GM21619 (cell line): ENCODE data around the gene CD19.
"Not testable (repeated sequence)": the region's sequence is repeated elsewhere in the genome, so short reads cannot be mapped to it uniquely, and the experiment has no call there.

Experiments used
- ATAC-seq: cut with Tn5 transposase; IDR thresholded peaks from one replicate; pipeline ENCODE4 v1.9.1; 2021; ENCODE audit not compliant: unreplicated experiment

CD19 gene

DNA sequence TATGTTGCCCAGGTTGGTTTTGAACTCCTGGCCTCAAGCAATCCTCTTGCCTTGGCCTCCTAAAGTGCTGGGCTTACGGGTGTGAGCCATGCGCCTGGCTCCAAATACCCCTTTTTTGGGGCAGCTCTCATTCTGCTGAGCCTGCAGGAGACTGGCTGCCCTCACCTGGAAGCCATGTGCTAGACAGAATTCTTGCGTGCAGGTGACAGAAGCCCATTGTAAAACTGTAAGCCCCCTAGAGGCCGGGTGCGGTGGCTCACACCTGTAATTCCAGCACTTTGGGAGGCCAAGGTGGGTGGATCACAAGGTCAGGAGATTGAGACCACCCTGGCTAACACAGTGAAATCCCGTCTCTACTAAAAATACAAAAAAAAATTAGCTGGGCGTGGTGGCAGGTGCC lies 48.6 kb downstream of the CD19 start:
- ATAC-seq, result not testable (repeated sequence)

DNA sequence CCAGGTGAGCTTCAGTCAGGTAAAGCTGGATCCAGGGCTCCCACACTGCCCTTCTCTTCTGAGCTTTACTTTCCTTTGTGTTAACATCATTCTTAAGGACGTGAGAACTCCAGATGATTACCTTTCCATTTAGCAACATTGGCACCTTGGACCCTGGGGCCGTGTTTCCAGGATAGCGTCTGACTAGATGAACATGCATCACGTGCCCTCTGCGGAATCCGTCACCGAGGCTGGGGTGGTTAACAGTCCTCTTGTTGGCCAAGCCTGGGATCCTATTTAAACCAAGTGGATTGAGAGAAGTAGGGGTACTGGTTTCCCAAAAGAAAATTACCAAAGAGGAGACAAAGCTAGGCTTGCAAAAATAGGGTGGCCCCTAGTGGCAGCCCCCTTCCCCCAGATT lies 49.2 kb downstream of the CD19 start:
- ATAC-seq, result no peak

DNA sequence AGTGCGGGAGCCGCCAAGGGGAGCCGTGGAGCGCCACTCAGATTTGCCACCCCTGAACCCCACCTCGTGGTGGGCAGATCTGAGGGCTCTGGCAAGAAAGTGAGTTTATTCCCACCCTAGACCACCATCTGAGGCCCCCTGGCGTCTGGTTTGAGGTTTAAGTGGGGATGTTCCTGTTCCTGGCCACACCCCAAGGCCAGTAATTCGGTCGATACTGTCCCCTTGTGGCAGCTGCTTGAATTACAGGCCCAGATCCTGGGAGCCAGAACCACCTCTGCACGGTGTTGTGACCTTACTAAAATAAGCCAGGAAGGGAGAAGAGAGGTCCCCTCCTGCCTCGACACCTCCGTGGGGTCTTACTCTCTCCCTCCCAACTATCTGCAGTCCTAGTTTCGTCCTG lies 49.7 kb downstream of the CD19 start:
- ATAC-seq, result no peak

DNA sequence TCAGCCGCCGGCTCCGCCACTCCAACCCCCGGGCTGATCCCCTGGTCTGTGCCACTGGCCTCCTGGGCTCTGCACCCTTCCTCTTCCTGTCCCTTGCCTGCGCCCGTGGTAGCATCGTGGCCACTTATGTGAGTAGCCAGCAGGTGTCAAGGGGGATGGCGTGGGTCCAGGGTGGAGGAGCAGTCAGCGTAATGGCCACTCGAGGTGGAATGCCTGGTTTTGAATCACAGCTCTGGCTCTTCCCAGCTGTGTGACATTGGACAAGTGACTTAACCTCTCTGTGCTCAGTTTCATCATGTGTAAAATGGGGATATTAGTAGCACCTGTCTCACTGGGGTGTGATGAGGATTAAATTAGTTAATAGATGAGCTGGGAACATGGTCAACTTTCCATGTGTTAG lies 50.6 kb downstream of the CD19 start:
- no peak for ATAC-seq

DNA sequence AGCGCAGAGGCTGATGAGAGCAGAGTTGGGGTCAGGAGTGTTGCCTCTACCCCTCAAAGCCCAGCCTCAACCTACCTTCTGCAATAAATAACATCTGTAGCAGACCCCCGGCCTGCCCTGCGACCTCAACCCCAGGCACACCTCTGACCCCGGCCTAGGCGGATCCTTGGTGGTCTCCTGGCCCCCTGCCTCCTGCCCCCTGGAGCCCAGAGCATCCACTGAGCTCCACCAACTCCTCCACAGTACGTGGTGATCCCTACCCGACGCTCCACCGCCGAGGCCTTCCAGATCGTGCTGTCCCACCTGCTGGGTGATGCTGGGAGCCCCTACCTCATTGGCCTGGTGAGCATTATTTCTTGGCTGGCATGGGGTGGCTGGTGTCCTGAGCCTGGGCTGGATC lies 51.2 kb downstream of the CD19 start:
- ATAC-seq, result no peak

DNA sequence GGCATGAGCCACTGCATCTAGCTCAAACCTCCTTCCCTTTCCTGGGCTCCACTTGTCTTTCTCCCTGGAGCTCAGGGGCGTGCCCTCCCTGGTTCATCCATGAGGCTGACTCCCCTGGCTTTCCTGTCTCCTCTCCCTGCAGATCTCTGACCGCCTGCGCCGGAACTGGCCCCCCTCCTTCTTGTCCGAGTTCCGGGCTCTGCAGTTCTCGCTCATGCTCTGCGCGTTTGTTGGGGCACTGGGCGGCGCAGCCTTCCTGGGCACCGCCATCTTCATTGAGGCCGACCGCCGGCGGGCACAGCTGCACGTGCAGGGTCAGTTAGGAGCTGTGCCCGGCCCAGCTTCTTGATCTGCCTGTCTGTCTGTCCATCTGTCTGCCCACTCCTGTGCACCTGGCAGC lies 51.9 kb downstream of the CD19 start:
- no peak for ATAC-seq

DNA sequence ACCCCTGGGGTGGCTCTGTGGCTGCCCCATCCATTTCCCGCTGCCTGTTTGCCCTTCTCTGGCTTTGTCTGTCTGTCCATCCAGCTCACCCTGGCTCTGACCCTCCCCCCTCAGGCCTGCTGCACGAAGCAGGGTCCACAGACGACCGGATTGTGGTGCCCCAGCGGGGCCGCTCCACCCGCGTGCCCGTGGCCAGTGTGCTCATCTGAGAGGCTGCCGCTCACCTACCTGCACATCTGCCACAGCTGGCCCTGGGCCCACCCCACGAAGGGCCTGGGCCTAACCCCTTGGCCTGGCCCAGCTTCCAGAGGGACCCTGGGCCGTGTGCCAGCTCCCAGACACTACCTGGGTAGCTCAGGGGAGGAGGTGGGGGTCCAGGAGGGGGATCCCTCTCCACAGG lies 52.3 kb downstream of the CD19 start:
- ATAC-seq, result no peak

DNA sequence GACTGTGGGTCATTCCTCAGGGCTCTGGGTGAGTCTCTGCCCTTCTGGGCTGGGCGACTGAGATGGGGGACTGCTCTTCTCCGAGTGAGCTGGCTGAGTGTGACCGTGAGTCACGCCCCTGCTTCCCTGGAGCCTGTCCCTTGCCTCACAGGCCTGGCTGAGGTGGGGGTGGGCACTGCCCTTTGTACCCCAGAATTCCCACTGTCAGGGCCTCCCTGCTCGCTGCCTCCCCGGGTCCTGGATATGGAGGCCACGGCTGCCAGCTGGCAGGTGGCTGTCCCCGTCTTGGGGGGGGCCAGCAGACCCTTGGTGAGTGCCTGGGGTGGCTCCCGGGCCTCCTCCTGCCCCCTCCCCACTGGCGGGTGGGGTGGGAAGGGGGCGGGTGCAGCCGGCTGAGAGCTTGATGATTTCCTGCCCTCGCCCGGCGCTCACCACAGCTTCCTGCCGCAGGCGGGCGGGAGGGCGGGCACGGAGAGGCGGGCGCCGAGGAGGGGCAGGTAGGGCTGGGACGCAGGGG lies 52.9 kb downstream of the CD19 start, which contains the start of gene LAT:
TSS of gene LAT (plus strand) at position 434 of the 517 bp plus-strand sequence. CDS start 366 bp downstream, outside the sequence.
- no peak for ATAC-seq

DNA sequence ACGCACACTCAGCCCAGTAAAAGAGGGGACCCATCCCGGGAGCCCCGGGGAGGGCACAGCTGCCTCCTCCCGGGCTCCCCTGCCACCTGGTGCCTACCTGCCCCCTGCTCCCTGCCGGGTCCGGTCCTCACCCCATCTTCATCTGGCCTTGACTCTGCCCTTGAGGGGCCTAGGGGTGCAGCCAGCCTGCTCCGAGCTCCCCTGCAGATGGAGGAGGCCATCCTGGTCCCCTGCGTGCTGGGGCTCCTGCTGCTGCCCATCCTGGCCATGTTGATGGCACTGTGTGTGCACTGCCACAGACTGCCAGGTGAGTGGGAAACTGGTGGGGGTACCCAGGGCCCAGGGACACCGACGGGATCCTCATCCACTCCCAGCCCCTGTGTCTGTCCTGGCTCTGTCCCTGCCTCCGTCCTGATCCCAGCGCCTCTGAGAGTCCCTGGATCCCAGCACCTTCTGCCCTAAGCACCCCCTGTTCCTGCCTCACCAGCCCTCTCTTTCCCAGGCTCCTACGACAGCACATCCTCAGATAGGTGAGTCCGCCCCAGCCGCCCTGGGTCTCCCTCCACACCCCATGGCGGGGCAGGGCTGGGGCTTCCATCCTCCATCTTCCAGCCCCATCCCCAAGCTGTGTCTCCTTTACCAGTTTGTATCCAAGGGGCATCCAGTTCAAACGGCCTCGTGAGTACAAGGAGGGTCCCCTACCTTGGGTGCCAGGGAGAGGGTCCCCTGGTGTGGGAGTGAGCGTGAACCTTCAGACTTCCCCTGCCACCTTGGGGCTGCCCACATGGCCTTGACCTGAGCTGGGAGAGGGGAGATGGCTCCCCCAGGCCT lies 53.7 kb downstream of the CD19 start:
- ATAC-seq, result no peak

DNA sequence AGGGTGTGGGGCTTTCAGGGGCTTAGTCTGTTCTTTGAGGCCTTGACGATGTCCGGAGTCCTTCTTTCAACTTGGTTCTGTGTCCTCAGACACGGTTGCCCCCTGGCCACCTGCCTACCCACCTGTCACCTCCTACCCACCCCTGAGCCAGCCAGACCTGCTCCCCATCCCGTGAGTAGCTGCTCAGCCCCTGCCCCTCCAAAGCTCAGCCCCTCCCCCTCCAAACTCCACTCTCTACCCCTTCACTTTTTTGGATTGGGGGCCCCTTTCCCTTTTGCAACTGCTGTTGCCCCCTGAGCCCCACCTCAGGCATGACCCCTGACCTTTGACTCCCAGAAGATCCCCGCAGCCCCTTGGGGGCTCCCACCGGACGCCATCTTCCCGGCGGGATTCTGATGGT lies 54.3 kb downstream of the CD19 start:
- ATAC-seq, result no peak

DNA sequence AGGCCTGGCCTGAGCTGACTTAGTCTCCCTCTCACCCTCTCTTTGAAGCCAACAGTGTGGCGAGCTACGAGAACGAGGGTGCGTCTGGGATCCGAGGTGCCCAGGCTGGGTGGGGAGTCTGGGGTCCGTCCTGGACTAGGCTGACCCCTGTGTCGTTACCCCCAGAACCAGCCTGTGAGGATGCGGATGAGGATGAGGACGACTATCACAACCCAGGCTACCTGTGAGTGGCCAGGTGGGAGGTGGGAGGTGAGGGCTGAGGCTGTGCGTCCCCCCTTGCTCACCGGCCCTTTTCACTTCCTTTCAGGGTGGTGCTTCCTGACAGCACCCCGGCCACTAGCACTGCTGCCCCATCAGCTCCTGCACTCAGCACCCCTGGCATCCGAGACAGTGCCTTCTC lies 54.7 kb downstream of the CD19 start:
- no peak for ATAC-seq

DNA sequence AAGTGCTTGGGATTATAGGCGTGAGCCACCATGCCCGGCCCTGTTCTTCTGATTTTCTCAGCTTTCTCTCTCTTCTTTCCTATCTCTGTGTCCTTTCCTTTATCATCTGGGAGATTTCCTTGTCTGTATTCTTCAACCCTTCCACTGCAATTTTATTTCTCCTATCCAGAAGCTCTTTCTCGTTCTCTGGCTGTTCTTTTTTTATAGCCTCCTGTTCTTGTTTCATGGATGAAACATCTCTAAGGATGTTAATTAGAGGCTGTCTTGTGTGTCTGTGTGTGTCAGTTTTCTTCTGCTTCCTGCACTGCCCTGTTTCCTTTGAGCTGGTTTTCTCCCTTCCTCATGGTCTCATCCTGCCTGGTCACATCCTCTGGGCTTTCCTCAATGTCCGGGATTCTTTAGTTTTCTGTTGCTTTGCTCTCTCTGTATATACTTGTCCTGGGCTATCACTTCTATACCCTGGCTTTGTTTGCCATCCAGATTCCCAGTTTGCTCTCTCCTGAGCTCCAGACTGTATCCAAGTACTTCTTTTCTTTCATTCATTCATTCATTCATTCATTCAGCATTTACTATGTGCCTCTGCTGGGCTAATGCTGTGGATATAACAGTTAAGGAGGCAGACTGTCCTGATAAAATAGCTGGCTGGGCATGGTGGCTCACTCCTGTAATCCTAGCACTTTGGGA lies 55.5 kb downstream of the CD19 start:
- ATAC-seq, result no peak
